Activated CD4-positive, alpha-beta T cell treated with anti-CD3 and anti-CD28 coated beads, Interleukin-2, Interleukin-6, amounts not matched to agents 100 ng/mL and 50 ng/mL, durations not matched to agents 16 hours and 8 hours (primary cell): ENCODE results near the gene DDT.
"Not testable (repeated sequence)": the region's sequence is repeated elsewhere in the genome, so short reads cannot be mapped to it uniquely, and the experiment has no call there.

Experiments
- DNase-seq: peaks from one replicate; pipeline ENCODE4 v3.0.0-alpha.2; 2020

Gene DDT

GRCh38 chr22:23974345-23974744 is at the start of gene DDT:
TSS of gene DDT (minus strand) at chr22:23974441. CDS start at chr22:23974414, 27 bp downstream.
- not testable (repeated sequence) for DNase-seq

- DNase-seq = no peak
These were observed 49.1 kb upstream of the DDT start for GRCh38 chr22:24023204-24023789.

GRCh38 chr22:24021304-24021703 is 47.1 kb upstream of the DDT start:
- no peak for DNase-seq

- DNase-seq = no peak
These were observed 41.9 kb upstream of the DDT start for GRCh38 chr22:24016156-24016555.

- DNase-seq = no peak
These were observed 37.5 kb upstream of the DDT start for GRCh38 chr22:24011735-24012068.

- no peak for DNase-seq
These were observed 35.8 kb upstream of the DDT start for GRCh38 chr22:24010018-24010391.

GRCh38 chr22:24009227-24010017 is 35.2 kb upstream of the DDT start:
- DNase-seq = no peak

- DNase-seq = no peak
These were observed 34.4 kb upstream of the DDT start for GRCh38 chr22:24008381-24009226.

GRCh38 chr22:24008022-24008283 is 33.7 kb upstream of the DDT start:
- DNase-seq = no peak

- DNase-seq = no peak
These were observed 33.2 kb upstream of the DDT start for GRCh38 chr22:24007253-24008021.

- no peak for DNase-seq
These were observed 32.6 kb upstream of the DDT start for GRCh38 chr22:24006914-24007214.

- DNase-seq = no peak
These were observed 32.1 kb upstream of the DDT start for GRCh38 chr22:24006207-24006913.

GRCh38 chr22:24005201-24005600 is 31.0 kb upstream of the DDT start, which contains the start of gene GSTT4:
TSS of gene GSTT4 (minus strand) at chr22:24005453. CDS start at chr22:24005356, 97 bp downstream.
- DNase-seq = no peak

- no peak for DNase-seq
These were observed 29.6 kb upstream of the DDT start for GRCh38 chr22:24003887-24004286.

GRCh38 chr22:24002851-24003250 is 28.6 kb upstream of the DDT start:
- DNase-seq = no peak

GRCh38 chr22:24002272-24002671 is 28.0 kb upstream of the DDT start:
- no peak for DNase-seq

- DNase-seq = no peak
These were observed 27.1 kb upstream of the DDT start for GRCh38 chr22:24001314-24001713.

GRCh38 chr22:23999779-24000178 is 25.5 kb upstream of the DDT start:
- not testable (repeated sequence) for DNase-seq

GRCh38 chr22:23997092-23997491 is 22.9 kb upstream of the DDT start:
- no peak for DNase-seq

- DNase-seq = not testable (repeated sequence)
These were observed 19.4 kb upstream of the DDT start for GRCh38 chr22:23993581-23994177.

GRCh38 chr22:23993080-23993479 is 18.8 kb upstream of the DDT start:
- DNase-seq = not testable (repeated sequence)

GRCh38 chr22:23989583-23990244 is 15.5 kb upstream of the DDT start:
- DNase-seq = not testable (repeated sequence)
